ENCODE measurements around the gene ZNF256.
A peak's percentile ranks its signal among the peaks of the same experiment; 100 is the strongest.
"Not testable (repeated sequence)": the region's sequence is repeated elsewhere in the genome, so short reads cannot be mapped to it uniquely, and the experiment has no call there.

Gene ZNF256

DNA sequence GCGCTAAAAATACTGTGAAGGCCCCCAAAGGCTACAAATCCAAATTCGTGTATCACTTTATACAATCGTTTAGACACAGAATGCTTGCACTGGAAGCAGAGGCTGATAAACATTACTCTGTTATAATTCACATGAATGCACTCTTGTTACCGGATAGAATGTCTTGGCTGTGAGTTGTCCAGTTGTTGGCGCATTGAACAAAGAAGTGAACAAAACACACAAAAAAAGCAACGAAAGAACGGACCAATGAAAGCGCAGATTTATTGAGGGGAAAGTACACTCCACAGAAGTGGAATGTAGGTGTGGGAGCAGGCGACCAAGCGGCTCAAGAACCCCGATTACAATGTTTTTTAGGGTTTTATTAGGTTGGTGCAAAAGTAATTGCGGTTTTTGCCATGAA lies 11.8 kb downstream of the ZNF256 start:
- Histone ChIP-seq H3K9ac (ENCODE audit: low read depth, low read length) (no peak overlapping the region), H3K9me3 (ENCODE audit: control insufficient read depth, insufficient read depth, low read length) (no peaks in the 10 kb centered on the region), H3K4me1 (ENCODE audit: control insufficient read depth, insufficient read depth, low read length) (peaks cover 2% of the 10 kb centered on the region), H3K4me3 (ENCODE audit: low read depth, low read length) (peak overlapping the region; percentile 89), H3K36me3 (ENCODE audit: control insufficient read depth, insufficient read depth, low read length) (peaks cover 16% of the 10 kb centered on the region), H3K27me3 (ENCODE audit: control insufficient read depth, insufficient read depth, low read length) (no peaks in the 10 kb centered on the region)

DNA sequence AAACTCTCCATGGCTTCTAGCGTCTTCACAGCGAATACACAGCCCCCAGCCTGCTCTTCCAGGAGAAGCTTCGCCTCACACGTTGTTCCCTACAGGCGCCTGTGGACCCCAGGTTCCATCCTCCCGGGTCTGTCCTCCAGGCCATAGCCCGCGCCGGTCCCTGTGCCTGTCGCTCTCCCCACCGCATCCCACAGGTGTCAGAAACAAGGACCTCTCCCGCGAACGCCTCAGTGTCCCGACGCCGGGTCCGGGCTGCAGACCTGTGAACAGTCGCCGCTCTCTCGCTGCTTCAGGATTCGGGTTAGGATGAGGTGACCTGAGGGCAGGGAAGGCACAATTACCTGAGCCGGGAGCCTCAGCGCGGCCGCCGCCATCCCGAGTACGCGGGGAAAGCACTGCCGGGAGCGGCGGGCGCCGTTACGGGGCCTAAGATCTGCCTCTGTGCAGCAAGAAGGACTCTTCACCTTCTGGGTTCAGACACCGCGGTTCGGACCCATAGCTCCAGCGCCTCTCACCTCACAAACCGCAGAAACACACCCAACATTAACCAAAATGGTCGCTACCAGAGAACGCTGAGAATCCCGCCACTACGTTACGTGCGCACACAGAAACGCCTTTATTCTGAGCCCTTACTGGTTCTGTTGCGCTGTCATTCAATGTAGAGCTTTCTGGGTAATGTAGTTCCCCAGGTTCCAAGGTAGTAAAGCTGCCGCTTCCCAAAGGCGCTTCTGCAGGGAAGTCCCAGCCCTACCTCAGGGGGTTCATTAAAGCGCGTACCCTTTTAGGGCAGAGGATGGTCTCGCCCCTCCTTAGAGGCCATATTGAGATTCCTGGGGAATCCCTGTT lies 12.5 kb downstream of the ZNF256 start, which contains the start of gene ZNF418:
Gene ZNF418, minus strand, starts transcription at position 583 of the 846 bp plus-strand sequence. CDS start 1,580 bp downstream, outside the sequence.
- peaks cover 21% of the 10 kb centered on the region for H3K36me3 ChIP-seq (ENCODE audit: control insufficient read depth, insufficient read depth, low read length)
- no peaks in the 10 kb centered on the region for H3K9me3 ChIP-seq (ENCODE audit: control insufficient read depth, insufficient read depth, low read length)
- H3K27me3 ChIP-seq (ENCODE audit: control insufficient read depth, insufficient read depth, low read length) = no peaks in the 10 kb centered on the region
- peak within 1 kb of the TSS; percentile 96 for H3K9ac ChIP-seq (ENCODE audit: low read depth, low read length)
- H3K4me3 ChIP-seq (ENCODE audit: low read depth, low read length) = peak within 1 kb of the TSS; percentile 89
- peaks cover 2% of the 10 kb centered on the region for H3K4me1 ChIP-seq (ENCODE audit: control insufficient read depth, insufficient read depth, low read length)

DNA sequence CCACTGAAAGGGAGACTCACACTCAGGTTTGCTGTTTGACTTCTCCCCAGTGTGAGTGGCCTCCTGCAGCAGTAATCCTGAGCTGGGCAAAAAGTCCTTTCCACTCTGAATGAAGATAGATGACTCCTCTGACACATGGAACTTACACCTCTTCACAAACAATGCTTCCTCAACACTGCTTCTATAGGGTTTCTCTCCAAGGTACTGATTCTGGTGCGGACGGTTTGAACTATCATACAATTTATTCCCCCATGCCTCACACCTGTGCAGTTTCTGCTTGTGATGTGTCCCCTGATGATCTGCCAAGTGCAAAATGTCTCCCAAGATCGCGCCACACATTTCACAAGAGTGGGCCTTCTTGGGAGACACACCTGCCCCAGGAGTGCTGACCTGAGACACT lies 19.9 kb downstream of the ZNF256 start:
- H3K36me3 ChIP-seq (ENCODE audit: control insufficient read depth, insufficient read depth, low read length) = peaks cover 57% of the 10 kb centered on the region
- H3K4me1 ChIP-seq (ENCODE audit: control insufficient read depth, insufficient read depth, low read length) = no peaks in the 10 kb centered on the region
- H3K9me3 ChIP-seq (ENCODE audit: control insufficient read depth, insufficient read depth, low read length) = peaks cover 21% of the 10 kb centered on the region
- H3K27me3 ChIP-seq (ENCODE audit: control insufficient read depth, insufficient read depth, low read length) = no peaks in the 10 kb centered on the region
- no peak overlapping the region for H3K4me3 ChIP-seq (ENCODE audit: low read depth, low read length)
- no peak overlapping the region for H3K9ac ChIP-seq (ENCODE audit: low read depth, low read length)

DNA sequence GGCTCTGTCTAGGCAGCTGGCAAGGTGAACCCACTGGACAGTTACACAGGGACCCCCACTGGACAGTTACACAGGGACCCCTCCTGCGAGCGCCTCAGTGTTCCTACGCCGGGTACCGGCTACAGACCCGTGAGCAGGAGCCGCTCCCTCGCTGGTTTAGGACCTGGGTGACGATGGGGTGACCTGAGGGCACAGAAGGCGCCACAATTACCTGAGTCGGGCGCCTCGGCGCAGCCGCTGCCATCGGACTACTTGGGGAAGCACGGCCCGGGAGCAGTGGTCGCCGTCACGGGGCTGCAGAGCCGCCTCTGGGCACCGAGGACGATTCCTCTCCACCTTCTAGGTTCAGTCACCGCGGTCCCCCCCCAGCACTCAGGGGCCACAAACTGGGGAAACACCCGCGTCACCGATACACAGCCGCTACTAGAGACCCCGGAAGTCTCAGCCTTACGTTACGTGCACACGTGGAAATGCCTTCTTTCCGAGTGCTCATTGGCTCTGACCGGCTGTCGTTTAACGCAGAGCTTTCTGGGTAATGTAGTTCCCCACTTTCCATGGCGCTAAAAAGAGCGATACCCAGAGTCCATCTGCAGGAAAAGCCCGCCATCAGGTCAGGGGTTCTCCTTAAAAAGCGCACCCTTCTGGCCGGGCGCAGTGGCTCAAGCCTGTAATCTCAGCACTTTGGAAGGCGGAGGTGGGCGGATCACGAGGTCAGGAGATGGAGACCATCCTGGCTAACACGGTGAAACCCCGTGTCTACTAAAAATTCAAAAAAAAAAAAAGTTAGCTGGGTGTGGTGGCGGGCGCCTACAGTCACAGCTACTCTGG lies 31.1 kb downstream of the ZNF256 start, which contains the start of gene ZNF417:
Gene ZNF417, minus strand, starts transcription at position 425 of the 828 bp plus-strand sequence. Its CDS starts 181 bp downstream, at position 244.
- H3K9me3 ChIP-seq (ENCODE audit: control insufficient read depth, insufficient read depth, low read length); H3K27me3 ChIP-seq (ENCODE audit: control insufficient read depth, insufficient read depth, low read length); H3K36me3 ChIP-seq (ENCODE audit: control insufficient read depth, insufficient read depth, low read length); H3K4me1 ChIP-seq (ENCODE audit: control insufficient read depth, insufficient read depth, low read length): not testable (repeated sequence)
- peak within 1 kb of the TSS; percentile 91 for H3K9ac ChIP-seq (ENCODE audit: low read depth, low read length)
- peak within 1 kb of the TSS; percentile 80 for H3K4me3 ChIP-seq (ENCODE audit: low read depth, low read length)

DNA sequence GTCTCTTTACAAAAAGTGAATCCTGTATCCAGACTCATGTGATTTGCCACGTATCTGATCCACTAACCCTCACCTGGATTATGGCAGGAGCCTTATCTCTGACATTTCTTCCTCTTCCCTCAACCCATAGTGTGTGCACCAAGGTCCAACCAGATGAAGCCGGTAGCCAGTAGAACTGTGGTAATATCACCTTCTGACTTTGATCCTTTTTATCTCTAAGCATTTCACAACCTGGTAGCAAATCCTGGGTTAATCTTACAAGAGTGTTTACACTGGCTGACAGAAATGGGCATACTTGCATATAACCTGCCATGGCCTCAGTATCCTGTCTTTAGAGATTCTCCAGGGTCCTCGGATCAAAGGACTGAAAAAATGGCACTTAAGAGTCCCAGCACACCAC lies 33.0 kb downstream of the ZNF256 start:
- no peak overlapping the region for H3K4me3 ChIP-seq (ENCODE audit: low read depth, low read length)
- H3K9me3 ChIP-seq (ENCODE audit: control insufficient read depth, insufficient read depth, low read length) = no peaks in the 10 kb centered on the region
- no peaks in the 10 kb centered on the region for H3K27me3 ChIP-seq (ENCODE audit: control insufficient read depth, insufficient read depth, low read length)
- peaks cover 4% of the 10 kb centered on the region for H3K36me3 ChIP-seq (ENCODE audit: control insufficient read depth, insufficient read depth, low read length)
- no peak overlapping the region for H3K9ac ChIP-seq (ENCODE audit: low read depth, low read length)
- H3K4me1 ChIP-seq (ENCODE audit: control insufficient read depth, insufficient read depth, low read length) = peaks cover 2% of the 10 kb centered on the region

DNA sequence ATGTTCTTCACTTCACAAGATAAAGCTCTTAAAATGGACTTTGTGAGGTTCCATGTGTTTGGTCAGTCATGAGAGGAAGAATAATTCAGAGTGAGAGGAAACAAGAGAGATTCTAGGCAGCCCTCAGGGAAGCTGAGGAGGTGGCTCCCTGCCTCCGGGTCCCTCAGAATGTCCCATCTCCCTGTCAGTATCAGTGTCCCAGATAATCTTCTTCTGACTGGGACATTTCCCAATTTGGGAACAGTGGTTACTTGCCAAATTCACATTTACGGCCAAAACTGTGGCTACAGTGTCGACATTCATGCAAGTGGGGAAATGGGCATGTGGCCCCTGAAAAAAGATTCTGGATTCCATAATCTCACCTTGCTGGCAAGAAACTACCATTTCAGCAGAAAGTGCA lies 40.1 kb downstream of the ZNF256 start:
- H3K4me1 ChIP-seq (ENCODE audit: control insufficient read depth, insufficient read depth, low read length) = no peaks in the 10 kb centered on the region
- H3K36me3 ChIP-seq (ENCODE audit: control insufficient read depth, insufficient read depth, low read length) = peaks cover 7% of the 10 kb centered on the region
- no peak overlapping the region for H3K4me3 ChIP-seq (ENCODE audit: low read depth, low read length)
- no peaks in the 10 kb centered on the region for H3K9me3 ChIP-seq (ENCODE audit: control insufficient read depth, insufficient read depth, low read length)
- no peaks in the 10 kb centered on the region for H3K27me3 ChIP-seq (ENCODE audit: control insufficient read depth, insufficient read depth, low read length)
- no peak overlapping the region for H3K9ac ChIP-seq (ENCODE audit: low read depth, low read length)

DNA sequence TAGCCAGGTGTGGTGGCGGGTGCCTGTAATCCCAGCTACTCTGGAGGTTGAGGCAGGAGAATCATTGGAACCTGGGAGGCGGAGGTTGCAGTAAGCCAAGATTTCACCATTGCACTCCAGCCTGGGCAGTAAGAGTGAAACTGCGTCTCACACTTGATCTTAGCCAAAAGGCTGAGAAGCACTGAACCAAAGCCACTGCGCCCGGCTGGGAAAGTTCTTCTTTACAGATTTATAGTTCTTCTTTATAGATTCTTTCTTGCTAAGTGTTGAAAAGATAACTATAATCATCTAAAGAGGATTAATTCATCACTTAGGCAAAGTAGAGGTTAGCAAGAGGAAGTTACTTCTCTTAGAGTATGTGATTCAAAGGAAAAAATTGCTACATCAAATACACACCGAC lies 42.2 kb downstream of the ZNF256 start:
- Histone ChIP-seq H3K9me3 (ENCODE audit: control insufficient read depth, insufficient read depth, low read length) (no peaks in the 10 kb centered on the region), H3K4me1 (ENCODE audit: control insufficient read depth, insufficient read depth, low read length) (no peaks in the 10 kb centered on the region), H3K27me3 (ENCODE audit: control insufficient read depth, insufficient read depth, low read length) (no peaks in the 10 kb centered on the region), H3K36me3 (ENCODE audit: control insufficient read depth, insufficient read depth, low read length) (peaks cover 4% of the 10 kb centered on the region), H3K4me3 (ENCODE audit: low read depth, low read length) (no peak overlapping the region), H3K9ac (ENCODE audit: low read depth, low read length) (no peak overlapping the region)

DNA sequence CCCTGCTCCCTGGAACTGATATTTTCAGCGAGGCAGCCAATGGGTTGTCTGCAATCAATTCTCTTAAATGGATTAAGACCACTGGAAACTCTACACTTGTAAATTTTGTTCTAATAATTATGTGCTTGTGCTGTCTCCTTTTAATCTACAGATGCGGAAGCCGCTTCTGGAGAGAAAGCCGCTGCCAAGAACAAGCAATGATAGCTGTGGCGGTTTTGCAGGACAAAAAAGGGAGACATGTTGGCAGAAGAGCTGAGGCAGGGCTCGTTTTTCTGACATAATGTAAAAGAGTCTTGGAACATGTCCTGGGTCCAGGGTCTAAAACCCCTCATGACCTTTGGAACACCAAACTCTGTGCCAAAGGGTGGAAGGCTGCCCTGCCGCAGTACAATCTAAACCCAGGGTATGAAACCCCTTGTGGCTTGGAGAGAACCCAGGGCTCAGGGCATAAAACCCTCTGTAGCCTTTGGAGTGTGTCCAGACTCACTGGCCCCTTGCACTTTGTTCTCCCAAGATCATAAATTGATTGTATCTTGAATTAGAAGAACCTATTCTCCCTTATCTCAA lies 43.8 kb downstream of the ZNF256 start:
- Histone ChIP-seq H3K27me3 (ENCODE audit: control insufficient read depth, insufficient read depth, low read length) (no peaks in the 10 kb centered on the region), H3K36me3 (ENCODE audit: control insufficient read depth, insufficient read depth, low read length) (peaks cover 4% of the 10 kb centered on the region), H3K4me1 (ENCODE audit: control insufficient read depth, insufficient read depth, low read length) (no peaks in the 10 kb centered on the region), H3K9me3 (ENCODE audit: control insufficient read depth, insufficient read depth, low read length) (no peaks in the 10 kb centered on the region), H3K9ac (ENCODE audit: low read depth, low read length) (no peak overlapping the region), H3K4me3 (ENCODE audit: low read depth, low read length) (no peak overlapping the region)

DNA sequence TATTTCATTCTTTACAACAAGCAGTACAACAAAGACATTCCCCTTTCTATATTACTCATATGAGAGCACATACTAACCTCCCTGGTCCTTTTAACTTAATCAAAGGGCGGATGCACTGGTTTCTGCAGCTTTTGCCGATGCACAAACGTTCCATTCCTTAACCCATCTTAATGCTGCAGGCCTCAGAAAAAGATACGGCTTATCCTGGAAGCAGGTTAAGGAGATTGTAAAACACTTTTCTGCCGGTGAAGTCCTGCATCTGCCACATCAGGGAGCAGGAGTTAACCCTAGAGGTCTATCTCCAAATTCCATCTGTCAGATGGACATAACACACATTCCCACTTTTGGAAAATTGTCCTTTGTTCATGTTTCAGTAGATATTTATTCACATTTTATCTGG lies 47.2 kb downstream of the ZNF256 start:
- no peaks in the 10 kb centered on the region for H3K36me3 ChIP-seq (ENCODE audit: control insufficient read depth, insufficient read depth, low read length)
- no peaks in the 10 kb centered on the region for H3K9me3 ChIP-seq (ENCODE audit: control insufficient read depth, insufficient read depth, low read length)
- H3K4me1 ChIP-seq (ENCODE audit: control insufficient read depth, insufficient read depth, low read length) = no peaks in the 10 kb centered on the region
- no peak overlapping the region for H3K4me3 ChIP-seq (ENCODE audit: low read depth, low read length)
- H3K9ac ChIP-seq (ENCODE audit: low read depth, low read length) = no peak overlapping the region
- no peaks in the 10 kb centered on the region for H3K27me3 ChIP-seq (ENCODE audit: control insufficient read depth, insufficient read depth, low read length)

Data from iPS-15b (cell line).